AG04449 (cell line): ENCODE measurements around the gene MAP2K1.
A peak's percentile ranks its signal among the peaks of the same experiment; 100 is the strongest.

ENCODE experiments used
- CTCF ChIA-PET: fragments of 350-600 bp; formaldehyde crosslinking; extraction: SDS; loops from one replicate; lab custom pipeline; 2021; ENCODE audit warnings: antibody characterized with exemption; lab: Yijun Ruan, JAX
- POLR2A ChIA-PET: fragments of 400-600, 350-600 bp; formaldehyde crosslinking; extraction: SDS; loops from one replicate; lab custom pipeline; 2020; ENCODE audit warnings: antibody characterized with exemption, inconsistent platforms; lab: Yijun Ruan, JAX
- DNase-seq: peaks from one replicate; pipeline ENCODE4 v3.0.0-alpha.2; 2010; ENCODE audit warnings: low read depth, low spot score
- H3K4me3 ChIP-seq: 2 replicates; pipeline ENCODE4 v1.5.1; 2011; ENCODE audit warnings: low read depth, mild to moderate bottlenecking, control low read depth, low read length
- TF ChIP-seq, protein P1 (sequence below): IDR thresholded peaks from one replicate; pipeline ENCODE4 v1.5.1; 2011; ENCODE audit warnings: mild to moderate bottlenecking, moderate library complexity, low read length, control low read depth, inconsistent platforms; ENCODE audit not compliant: insufficient read depth; ENCODE audit errors: missing control alignments

Gene MAP2K1

DNA sequence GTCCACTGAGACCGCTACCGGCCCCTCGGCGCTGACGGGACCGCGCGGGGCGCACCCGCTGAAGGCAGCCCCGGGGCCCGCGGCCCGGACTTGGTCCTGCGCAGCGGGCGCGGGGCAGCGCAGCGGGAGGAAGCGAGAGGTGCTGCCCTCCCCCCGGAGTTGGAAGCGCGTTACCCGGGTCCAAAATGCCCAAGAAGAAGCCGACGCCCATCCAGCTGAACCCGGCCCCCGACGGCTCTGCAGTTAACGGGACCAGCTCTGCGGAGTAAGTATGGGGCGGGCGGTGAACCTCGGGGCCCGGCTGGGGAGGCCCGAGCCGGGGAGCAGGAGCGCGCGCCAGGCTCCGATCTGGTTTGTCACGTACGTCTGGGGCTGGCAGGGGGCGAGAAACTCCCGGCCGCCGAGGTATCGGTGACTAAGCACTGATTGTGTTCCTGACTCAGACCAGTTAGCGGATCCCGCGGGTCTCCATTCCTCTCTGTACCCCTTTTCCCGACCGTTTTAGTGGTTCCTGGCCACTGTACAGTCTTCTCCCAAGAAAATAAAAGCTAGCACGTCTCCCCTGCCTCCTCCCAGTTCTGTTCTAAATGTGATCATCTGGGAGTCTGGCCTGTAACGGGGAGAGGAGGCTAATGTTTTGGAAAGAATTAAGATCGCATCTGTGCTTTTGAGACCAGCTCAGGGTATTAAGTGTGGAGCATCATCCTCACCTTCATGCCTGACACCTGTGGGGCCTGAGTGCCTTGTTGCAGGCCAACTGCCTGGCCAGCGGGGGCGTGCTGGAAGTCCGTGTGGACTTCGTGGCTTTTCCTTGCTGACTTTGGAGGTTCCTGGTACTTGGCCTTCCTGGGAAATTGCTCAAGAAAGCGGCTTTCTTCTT lies 691 bp downstream of the MAP2K1 start:
- DNase-seq: peak; percentile 16
- POLR2A ChIA-PET: interaction anchor here (0.5 to 2.3 kb wide), 3 partner anchors 18 to 111 kb away, joined by 3 to 19 read pairs (median 5); partner anchors contain the start of gene SNAPC5
- CTCF ChIA-PET: interaction anchor here (0.9 to 10.2 kb wide), 19 partner anchors 8 to 179 kb away, joined by 3 to 112 read pairs (median 4); partner anchors contain the start of gene SNAPC5
- H3K4me3 ChIP-seq: peak overlapping the region; percentile 81
- TF ChIP-seq, protein P1, sequence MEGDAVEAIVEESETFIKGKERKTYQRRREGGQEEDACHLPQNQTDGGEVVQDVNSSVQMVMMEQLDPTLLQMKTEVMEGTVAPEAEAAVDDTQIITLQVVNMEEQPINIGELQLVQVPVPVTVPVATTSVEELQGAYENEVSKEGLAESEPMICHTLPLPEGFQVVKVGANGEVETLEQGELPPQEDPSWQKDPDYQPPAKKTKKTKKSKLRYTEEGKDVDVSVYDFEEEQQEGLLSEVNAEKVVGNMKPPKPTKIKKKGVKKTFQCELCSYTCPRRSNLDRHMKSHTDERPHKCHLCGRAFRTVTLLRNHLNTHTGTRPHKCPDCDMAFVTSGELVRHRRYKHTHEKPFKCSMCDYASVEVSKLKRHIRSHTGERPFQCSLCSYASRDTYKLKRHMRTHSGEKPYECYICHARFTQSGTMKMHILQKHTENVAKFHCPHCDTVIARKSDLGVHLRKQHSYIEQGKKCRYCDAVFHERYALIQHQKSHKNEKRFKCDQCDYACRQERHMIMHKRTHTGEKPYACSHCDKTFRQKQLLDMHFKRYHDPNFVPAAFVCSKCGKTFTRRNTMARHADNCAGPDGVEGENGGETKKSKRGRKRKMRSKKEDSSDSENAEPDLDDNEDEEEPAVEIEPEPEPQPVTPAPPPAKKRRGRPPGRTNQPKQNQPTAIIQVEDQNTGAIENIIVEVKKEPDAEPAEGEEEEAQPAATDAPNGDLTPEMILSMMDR: peak; percentile 60

- no peak for DNase-seq
- POLR2A ChIA-PET: interaction anchor here (2.3 kb wide), 1 partner anchor 110 kb away, joined by 19 read pairs; the partner anchor contains the start of gene SNAPC5
- peak overlapping the region; percentile 81 for H3K4me3 ChIP-seq
- TF ChIP-seq, protein P1: no peak
- CTCF ChIA-PET: interaction anchor here (1.1 to 10.2 kb wide), 15 partner anchors 9 to 179 kb away, joined by 3 to 112 read pairs (median 4); partner anchors contain the start of gene SNAPC5
Observed at GRCh38 chr15:66388043-66388363, 1.3 kb downstream of the MAP2K1 start.

GRCh38 chr15:66388576-66388975 lies 1.9 kb downstream of the MAP2K1 start:
- peak overlapping the region; percentile 81; the same call in 1 of the 2 replicates for H3K4me3 ChIP-seq
- POLR2A ChIA-PET: no interaction called here
- no peak for DNase-seq
- TF ChIP-seq, protein P1: no peak
- CTCF ChIA-PET: interaction anchor here (0.7 to 10.2 kb wide), 10 partner anchors 8 to 178 kb away, joined by 3 to 112 read pairs (median 4); partner anchors contain the start of gene SNAPC5

DNA sequence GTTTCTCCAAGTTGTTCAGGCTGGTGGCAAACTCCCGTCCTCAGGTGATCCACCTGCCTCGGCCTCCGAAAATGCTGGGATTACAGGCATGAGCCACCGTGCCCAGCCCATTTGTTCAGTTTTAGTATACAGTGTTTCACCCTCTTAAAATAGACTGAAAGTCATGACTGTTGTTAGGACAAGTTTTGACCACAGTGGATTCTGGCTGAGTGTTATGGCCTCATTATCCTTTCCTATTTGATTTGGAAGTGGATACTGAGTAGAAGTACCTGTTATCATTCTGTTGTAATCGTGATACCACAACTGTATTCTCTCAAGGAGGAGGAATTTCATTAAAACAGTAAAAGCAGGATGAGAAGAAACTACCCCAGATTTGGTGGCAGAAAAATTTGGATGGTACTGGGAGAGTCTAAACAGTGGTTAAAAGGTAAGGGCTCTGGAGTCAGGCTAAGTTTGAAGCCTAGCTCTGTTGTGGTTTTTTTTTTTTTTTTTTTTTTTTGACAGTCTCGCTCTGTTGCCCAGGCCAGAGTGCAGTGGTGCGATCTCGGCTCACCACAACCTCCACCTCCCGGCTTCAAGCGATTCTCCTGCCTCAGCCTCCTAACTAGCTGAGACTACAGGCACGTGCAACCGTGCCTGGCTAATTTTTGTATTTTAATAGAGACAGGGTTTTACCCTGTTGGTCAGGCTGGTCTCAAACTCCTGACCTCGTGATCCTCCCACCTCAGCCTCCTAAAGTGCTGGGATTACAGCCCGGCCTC lies 2.6 kb downstream of the MAP2K1 start:
- ChIA-PET POLR2A (no interaction called here), CTCF (interaction anchor here (0.7 to 10.2 kb wide), 3 partner anchors 9 to 109 kb away, joined by 3 to 112 read pairs (median 3); partner anchors contain the start of gene SNAPC5)
- H3K4me3 ChIP-seq: no peak overlapping the region

DNA sequence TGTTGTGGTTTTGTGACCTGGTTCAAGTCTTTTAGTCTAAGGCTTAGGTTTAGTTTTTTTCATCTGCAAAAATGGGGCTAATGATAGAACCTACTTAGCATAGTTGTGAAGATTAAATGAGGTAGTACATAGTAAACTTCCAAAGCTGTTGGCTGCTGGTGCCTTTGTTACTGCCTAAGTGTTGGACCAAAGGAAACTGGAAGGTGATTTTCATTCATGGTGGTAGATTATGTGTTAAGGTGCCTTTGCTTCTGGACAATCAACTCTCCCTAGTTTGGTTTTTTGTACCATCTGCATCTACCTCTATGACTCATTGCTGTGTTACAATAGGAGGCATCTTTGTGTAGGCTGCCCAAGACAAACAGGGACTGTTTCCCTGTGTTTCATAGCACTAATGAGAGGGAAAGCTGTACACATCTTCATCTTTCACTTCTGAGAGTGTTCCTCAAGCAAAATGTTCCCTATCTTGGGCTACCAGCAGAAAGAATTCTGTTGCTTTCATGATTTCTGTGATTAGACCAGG lies 3.2 kb downstream of the MAP2K1 start:
- TF ChIP-seq, protein P1: no peak
- ChIA-PET CTCF (interaction anchor here (0.8 to 10.2 kb wide), 2 partner anchors 14 to 109 kb away, joined by 3 to 112 read pairs; partner anchors contain the start of gene SNAPC5), POLR2A (no interaction called here)
- H3K4me3 ChIP-seq: no peak overlapping the region
- DNase-seq: no peak

More for the DNA sequence above, 2.6 kb downstream of the MAP2K1 start:
- TF ChIP-seq, protein P1: no peak
- DNase-seq: no peak
